Activated CD4-positive, alpha-beta T cell treated with anti-CD3 and anti-CD28 coated beads for 4 hours (primary cell): ENCODE measurements around the gene LARGE2.

ENCODE experiments used
- DNase-seq, 2 donors: peaks; one replicate each; pipeline ENCODE4 v3.0.0-alpha.2; 2020

Gene LARGE2

DNA sequence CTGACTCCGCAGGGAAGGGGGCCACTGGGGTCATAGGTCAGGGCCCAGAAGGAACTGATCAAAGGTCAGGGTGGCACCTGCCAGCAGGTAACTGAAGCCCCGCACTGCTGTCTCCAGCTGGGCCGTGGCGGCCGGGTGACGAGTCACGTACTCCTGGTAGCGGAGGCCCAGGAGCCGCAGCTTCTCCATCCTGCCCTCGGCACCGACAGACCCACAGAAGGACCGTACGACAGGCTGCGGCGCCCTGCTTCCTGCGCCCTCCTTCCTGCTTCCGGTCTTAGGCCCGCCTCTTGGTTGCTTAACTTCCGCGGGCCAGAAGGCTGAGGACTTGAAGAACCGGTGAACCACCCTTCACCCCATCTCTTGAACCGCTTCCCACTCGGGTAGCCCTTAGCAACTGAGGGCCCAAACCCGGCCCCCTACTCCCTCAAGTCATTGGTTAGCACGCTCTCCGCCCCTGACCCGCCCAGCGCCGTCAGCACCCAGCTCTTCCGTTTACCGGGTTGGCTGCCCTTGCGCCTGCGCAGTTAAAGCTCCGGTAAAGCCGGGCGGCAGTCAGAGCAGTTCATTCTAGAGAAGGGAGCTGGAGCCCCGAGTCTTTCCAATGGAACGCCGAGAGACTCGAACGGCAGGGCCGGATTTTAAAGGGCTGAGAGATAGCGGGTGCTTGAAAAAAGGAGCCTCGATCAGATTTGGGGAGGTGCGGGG is 4.7 kb upstream of the LARGE2 start, which contains the start of gene PEX16:
TSS of gene PEX16 (minus strand) at position 255 of the 708 bp plus-strand sequence. CDS start at position 189, 66 bp downstream.
- peak; percentile 89 to 96 for DNase-seq

DNA sequence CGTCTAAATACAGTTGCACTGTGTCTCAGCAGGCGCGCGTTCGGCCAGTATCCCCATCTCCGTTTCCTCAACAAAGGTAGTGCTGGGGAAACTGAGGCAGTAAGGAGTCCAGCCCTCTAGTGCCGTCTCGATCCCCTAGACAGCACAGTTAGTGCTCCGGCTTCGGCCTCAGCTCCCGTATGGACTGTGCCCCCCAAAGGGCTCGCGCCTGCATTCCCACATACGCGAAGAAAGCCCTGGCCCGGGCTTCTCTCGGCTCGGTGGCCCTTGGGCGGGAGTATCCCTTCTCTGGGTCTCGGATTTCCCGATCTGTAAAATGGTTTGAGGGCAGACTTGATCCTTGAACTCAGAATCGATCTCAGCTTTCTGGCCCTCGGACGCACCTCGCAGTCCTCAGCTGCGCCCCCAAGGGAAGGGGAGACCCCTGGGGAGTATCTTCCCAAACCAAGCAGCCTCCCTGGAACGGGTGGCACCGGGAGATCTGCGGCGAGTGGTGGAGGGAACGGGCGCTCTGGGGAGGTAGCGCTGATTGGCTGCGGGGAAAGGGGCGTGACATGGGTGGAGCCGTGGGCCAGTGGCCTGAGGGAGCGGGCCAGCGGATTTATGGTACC is 4.0 kb upstream of the LARGE2 start:
- DNase-seq = peak; percentile 40 to 47

DNA sequence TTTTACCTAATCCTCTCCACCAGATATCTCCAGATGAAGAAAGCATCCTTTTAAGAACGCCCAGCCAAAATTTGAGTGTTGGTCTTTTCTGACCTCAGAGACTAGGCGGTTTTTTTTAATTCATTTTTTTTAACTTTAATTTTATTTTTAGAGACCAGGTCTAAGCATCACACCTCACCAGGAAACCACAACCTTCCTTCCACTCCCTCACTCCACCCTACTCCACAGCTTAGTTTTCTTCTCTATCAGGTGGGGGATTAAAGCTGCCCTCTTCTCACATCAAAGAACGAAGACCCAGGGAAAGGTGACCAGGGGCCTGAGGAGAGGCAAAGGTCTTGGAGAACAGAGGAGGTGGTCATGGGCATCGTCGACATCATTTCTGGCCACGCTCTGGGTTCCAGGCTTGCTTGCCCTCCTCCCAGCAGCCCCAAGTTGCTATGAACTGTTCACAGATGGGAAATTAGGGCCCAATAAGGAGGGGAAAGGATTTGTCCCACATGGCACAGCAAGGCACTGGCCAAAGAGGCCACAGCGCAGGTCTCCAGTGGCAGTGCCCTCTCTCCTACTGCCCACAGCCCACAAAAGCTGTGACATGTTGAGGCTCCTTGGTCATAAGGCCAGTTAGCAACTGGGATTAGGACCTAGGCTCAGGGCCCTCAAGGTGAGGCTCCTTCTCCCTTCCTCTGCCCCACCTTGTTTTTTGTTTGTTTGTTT is 3.3 kb upstream of the LARGE2 start:
- no peak for DNase-seq

DNA sequence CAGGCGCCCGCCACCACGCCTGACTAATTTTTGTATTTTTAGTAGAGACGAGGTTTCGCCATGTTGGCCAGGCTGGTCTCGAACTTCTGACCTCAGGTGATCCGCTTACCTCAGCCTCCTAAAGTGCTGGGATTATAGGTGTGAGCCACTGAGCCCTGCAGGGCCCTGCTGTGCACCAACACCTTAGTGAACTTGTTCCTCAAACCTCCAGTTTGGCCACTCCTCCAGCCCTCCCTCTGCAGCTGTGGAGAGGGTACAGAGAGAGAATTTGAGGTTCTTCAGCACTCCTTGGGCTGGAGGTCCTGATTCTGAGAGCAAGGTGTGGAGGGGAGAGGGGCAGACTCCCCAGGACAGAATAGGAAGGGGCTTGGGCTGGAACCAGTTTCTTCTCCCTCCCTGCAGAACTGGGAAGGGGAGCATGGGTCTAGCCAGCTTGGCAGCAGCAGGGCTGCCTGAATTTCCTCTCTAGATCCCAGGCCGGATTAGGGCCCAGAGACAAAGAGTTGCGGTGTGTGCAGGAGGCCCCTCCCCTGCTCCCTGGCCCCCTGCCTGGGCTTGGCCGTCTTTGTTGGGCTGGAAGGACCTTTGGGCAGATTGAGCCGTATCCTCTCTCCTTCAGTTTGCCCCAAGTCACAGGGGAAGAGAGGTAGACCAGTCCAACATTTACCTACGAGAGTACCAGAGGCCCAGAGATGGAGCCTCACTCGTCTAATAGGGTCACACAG is 2.5 kb upstream of the LARGE2 start:
- DNase-seq = no peak

DNA sequence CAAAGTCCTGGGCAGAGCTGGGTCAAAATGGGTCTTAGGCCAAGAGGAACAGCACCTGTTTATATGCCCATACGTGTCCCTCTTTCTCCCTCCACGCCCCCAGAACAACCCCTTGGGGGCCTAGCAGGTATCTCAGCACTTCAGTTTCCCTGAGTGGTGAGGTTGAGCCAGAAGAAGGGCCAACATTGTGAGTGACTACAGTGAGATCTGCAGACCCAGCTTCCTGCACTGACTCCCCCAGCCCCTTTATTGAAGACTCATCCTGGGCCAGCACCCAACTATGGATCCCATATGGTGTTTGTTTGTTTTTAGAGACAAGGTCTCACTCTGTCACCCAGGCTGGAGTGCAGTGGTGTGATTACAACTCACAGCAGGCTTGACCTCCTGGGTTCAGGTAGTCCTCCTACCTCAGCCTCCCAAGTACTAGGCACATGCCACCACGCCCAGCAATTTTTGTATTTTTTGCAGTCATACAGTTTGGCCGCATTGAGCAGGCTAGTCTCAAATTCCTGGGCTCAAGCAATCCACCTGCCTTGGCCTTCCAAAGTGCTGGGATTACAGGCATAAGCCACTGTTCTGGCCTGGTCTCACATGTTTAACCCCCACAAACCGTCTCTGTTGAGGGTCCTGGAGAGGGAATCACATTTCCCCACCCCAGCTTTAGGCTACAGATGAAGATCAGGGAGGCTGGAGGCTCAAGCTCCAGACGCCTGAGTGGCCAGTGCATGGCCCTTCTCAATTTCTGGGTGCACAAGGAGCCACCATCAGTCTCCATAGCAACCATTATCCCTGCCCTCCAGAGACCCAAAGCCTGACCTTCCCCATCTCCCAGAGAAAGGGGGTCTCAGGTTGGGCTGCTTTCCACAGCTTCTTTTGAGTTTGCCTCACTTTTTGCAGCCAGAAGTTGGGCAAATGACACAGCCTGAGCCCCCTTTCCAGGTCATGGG is 1.7 kb upstream of the LARGE2 start:
- DNase-seq = no peak

DNA sequence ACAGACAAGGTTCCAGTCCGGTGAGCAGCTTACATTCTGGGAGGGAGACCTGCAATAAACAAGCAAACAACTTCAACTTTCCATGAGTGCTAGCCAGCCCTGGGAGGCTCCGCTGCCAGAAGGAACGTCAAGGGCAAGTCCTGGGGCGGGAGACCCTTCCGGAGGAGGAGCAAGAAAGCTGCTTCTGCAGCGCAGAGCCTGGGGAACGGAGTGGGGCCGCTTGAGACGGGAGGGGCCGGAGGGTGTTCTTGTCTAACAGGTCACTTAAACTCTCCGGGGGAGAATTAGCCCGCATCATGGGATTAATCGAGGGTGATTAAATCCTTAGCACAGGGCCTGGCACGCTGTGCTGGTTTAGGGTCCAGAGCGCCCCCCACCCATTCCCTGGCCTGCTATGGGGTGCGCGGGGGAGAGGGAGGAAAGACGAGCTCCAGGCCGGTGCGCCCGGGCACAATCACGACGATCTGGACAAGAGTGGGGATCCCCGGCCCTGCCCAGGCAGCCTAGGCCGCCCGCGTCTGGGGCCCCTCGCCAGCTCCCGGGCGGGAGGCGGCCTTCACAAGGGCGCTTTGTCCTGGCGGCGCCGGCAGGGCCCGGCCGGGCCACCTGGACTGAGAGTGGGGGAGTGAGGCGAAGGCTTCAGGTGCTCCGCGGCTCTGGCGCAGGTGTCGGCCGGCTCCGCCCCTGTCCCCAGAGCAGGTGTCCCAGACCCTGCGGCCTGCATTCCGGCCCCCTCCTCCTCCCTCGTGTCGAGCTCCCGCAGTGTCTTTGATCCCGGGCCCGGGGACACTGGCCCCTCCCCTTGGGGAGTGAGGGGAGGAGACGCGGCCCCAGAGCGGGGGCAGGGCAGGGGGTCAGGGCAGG is 663 bp upstream of the LARGE2 start:
- no peak for DNase-seq

DNA sequence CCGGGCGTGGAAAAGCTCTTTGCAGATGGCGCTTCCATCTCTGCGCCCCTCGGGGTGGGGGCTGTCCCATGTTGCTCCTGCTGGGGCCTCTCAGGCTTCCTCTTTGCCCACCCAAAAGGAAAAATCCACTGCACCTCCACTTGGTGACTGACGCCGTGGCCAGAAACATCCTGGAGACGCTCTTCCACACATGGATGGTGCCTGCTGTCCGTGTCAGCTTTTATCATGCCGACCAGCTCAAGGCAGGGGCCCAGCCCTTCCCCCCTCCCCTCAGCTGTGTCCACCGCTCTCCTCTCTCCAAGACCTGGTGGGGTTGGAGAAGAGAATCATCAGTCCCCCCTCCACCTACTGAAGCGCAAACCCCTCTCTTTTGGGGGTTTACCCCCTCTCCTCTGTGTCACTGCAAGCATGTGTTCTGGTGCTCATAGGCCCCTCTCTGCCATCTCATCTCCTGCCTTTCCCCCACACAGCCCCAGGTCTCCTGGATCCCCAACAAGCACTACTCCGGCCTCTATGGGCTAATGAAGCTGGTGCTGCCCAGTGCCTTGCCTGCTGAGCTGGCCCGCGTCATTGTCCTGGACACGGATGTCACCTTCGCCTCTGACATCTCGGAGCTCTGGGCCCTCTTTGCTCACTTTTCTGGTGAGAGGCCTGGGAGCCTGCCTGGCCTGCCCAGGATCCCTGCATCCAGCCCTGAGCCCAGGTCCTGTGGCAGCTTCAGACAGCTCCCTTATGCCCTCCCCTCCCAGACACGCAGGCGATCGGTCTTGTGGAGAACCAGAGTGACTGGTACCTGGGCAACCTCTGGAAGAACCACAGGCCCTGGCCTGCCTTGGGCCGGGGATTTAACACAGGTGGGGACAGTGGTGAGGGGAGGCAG is 1.8 kb downstream of the LARGE2 start:
- DNase-seq = peak in 1 of 2 donors; percentile 0

DNA sequence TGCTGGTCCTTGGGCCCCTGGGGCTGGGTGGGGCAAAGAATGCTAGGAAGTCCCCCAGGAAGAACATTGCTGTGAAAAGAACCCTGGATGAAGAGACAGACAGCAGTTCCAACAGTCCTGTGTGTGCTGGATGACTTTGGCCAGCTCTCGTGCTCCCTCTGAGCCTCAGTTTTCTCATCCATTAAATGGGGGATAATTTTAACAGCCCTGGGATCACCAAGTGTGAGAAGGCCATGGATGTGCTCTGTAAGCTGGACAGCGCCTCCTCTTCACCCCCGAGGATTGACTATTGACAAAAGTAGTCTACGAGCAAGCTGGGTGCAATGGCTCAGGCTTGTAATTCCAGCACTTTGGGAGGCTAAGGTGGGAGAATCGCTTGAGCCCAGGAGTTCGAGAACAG is 2.5 kb downstream of the LARGE2 start:
- DNase-seq = no peak

DNA sequence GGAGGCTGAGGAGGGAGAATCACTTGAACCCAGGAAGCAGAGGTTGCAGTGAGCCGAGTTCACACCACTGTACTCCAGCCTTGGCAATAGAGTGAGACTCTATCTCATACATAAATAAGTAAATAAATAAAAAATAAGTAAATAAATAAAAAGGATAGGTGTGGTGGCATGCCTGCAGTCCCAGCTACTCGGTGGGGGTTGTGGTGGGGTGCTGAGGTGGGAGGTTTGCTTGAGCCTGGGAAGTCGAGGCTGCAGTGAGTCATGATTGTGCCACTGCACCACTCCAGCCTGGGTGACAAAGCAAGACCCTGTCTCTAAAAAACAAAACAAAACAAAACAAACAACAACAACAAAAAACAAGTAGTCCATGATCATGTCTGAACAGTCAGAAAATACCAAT is 3.1 kb downstream of the LARGE2 start:
- no peak for DNase-seq

DNA sequence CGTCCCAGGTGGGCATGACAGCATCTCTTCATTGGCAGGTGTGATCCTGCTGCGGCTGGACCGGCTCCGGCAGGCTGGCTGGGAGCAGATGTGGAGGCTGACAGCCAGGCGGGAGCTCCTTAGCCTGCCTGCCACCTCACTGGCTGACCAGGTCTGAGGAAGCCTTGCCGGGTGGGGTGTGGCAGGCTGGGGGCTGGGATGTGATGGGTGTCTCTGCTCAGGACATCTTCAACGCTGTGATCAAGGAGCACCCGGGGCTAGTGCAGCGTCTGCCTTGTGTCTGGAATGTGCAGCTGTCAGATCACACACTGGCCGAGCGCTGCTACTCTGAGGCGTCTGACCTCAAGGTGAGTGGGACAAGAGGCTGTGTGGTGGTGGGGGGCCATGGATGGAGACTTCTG is 3.5 kb downstream of the LARGE2 start:
- no peak for DNase-seq

DNA sequence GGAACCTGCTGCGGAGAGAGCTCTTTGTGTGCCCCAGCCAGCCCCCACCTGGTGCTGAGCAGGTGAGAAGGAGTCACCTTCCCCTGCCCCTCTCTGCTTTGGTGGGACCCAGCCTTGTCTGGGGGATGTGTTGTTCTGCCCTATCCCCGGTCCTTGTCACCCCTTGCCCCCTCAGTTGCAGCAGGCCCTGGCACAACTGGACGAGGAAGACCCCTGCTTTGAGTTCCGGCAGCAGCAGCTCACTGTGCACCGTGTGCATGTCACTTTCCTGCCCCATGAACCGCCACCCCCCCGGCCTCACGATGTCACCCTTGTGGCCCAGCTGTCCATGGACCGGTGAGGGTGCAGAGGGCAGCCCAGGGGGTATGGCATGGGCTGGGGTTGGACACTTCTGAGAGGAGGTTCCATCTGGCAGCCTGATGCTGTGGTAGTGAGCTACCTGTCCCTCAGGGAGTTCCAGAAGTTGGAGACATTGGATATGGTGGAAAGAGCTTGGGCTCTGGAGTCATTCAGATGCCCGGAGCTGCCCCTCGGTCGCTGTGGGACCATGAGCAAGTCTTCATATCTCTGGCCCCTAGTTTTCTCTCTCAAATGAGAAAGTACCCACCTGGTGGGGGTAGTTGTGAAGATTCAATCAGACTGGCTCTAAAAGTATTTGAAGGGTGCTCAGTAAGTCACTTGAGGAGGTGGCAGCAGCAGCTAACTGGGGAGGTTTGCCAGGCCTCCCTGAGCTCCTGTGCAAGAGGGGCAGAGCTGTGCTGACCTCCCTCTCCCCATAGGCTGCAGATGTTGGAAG is 4.3 kb downstream of the LARGE2 start:
- DNase-seq = no peak

DNA sequence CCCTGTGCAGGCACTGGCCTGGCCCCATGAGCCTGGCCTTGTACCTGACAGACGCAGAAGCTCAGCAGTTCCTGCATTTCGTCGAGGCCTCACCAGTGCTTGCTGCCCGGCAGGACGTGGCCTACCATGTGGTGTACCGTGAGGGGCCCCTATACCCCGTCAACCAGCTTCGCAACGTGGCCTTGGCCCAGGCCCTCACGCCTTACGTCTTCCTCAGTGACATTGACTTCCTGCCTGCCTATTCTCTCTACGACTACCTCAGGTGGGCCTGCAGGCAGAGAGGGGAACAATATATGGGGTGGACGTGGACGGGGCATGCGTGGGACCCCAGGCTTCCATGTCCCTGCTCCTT is 4.9 kb downstream of the LARGE2 start:
- DNase-seq = no peak

DNA sequence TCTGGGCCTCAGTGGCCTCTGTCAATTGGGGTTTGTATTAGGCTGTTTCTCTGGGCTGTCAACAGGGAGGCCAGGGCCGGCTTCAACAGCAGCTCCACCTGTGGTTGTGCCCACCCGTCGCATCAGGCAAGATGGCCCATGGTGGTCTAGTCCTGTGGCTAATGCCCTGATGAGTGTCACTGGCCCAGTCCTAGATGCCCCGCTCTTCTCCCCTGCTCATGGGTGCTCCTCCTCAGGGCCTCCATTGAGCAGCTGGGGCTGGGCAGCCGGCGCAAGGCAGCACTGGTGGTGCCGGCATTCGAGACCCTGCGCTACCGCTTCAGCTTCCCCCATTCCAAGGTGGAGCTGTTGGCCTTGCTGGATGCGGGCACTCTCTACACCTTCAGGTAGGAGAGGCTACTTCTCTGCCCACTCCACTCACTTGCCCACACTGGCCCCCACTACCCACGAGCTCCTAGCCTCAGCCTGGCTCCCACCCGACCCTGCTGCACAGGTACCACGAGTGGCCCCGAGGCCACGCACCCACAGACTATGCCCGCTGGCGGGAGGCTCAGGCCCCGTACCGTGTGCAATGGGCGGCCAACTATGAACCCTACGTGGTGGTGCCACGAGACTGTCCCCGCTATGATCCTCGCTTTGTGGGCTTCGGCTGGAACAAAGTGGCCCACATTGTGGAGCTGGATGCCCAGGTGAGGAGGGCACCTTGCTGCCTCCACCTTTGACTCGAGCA is 5.4 kb downstream of the LARGE2 start:
- no peak for DNase-seq

DNA sequence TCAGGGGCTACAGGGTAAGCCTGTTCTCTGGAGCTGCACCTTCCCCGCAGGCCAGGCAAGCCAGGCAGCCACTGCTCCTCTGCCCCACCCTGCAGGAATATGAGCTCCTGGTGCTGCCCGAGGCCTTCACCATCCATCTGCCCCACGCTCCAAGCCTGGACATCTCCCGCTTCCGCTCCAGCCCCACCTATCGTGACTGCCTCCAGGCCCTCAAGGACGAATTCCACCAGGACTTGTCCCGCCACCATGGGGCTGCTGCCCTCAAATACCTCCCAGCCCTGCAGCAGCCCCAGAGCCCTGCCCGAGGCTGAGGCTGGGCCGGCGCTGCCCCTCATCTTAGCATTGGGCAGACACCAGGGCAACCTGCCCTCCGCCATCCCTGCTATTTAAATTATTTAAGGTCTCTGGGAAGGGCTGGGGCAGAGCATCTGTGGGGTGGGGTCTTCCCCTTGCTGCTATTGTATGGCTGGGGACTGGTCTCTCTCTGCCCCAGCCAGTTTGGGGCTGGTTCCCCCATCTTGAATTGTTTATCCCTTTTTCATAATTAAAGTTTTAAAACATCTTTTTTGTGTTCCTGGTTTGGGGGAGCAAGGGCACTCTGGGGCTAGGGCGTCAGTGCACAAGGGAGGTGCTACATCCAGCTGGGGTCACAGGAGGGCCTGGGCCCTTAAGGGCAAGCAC is 6.2 kb downstream of the LARGE2 start:
- no peak for DNase-seq

DNA sequence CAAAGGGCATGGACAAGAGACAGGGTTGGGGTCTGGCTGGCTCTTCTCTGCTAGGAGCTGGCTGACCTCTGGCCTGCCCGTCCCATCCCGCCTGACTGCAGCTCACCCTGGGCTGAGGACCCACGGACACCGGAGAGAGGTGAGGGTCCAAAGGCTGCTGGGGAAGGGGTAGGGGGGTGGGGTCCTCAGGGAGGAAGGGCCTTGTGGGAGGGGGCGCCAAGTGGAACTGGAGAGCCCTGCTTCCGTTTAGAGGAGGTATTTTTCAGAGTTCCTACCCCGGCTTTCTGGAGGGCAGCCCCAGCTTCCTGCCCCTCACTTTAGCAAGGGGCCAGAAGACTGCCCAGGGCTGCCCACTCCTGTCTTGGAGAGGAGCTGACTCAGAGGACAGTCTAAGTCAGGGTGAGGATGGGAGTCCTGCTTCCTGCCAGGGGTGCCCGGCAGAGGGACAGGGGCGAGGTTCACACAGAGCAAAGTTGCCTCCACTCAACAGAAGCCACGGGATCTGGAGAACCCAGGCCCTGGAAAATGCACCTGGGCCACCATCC is 7.1 kb downstream of the LARGE2 start:
- no peak for DNase-seq

DNA sequence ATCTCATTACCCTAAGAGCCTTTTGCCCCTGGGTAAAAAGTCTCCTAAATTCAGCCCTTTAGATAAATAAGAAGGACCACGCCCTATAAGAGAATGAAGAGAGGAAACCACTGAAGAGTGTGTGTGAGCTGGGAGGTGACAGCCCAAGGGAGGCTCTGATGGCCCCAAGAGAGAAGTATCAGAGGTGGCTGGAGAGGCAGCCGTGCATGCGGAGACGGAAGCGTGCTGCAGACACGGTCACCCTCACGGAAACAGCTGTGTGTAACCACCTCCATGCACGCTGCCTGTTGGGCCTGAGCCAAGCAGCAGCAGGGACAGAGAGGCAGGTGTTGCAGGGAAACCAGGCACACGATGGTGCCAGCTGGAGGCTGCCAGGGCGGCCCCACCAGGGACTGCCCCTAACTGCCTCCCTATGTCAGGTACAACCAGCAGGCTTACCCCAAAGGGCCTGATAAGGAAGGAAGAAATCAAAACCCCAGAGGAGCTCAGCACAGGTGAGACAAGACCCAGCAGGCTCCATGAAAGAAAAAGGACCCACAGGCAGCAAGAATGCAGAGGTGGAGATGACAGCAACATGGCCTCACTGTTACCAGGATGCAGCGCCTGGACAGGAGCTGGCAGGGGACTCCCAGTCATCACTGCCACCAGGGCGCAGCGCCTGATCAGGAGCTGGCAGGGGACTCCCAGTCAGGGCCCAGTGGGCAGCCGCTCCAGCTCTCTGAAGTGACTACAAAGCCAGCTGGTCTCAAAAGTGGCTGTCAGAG is 7.8 kb downstream of the LARGE2 start:
- no peak for DNase-seq
